Measurements from ENCODE around the gene CLEC3B. TPM values are rescaled to one million over a fixed set of nuclear protein-coding genes. Genes with fewer than 3 reads are reported as not detected.

The CLEC3B gene
- polyA plus RNA-seq, 2 of the 4 experiments (the other 2 are of a cell fraction): not detected

DNA sequence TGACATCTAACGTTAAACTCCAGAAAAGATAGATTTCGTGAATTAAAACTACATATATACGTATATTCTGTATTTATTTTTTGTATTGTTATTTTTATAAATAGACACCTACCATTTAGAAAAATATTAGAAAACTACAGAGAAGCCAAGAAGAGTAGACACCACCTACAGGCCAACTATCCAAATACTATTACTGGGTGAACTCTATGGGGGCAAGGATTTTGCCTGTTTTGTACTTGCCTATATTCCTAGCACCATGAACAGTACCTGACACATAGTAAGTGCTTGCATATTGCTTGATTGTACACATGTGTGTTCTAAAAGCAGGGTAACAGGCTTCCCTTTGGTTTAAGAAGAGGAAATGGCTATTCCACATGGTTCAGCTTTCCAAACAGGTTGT, 24.4 kb upstream of the CLEC3B start:
- 92% methylated on average over 3 of the region's 3 CpGs for WGBS (ENCODE audit: missing lambda C conversion rate)
- Histone ChIP-seq H3K4me2 (no peak overlapping the region), H3K4me1 (no peaks in the 10 kb centered on the region), H3K27ac (no peak overlapping the region), H3K4me3 (no peak overlapping the region), H3K9me3 (no peaks in the 10 kb centered on the region)
- ChIA-PET CTCF (no interaction called here), POLR2A (no interaction called here)
- ATAC-seq (no peak), DNase-seq (ENCODE audit: low read depth in 1 of 2, low spot score in 1 of 2) (no peak), FAIRE-seq (no peak)
- no peak for TF ChIP-seq HMGXB4 (CRISPR knock-in tag; IDR thresholded peaks at IDR 0.05; ENCODE audit: borderline replicate concordance)

GRCh38 chr3:45002139-45002660, 23.9 kb upstream of the CLEC3B start:
- CTCF ChIA-PET: interaction anchor here (1.1 kb wide), 1 partner anchor 1077 kb away, joined by 3 read pairs; no protein-coding TSS in a partner anchor
- 64% methylated on average over 2 of the region's 2 CpGs for WGBS (ENCODE audit: missing lambda C conversion rate)
- ATAC-seq (no peak), DNase-seq (ENCODE audit: low read depth in 1 of 2, low spot score in 1 of 2) (no peak), FAIRE-seq (no peak)
- no peaks in the 10 kb centered on the region for H3K4me1 ChIP-seq
- TF ChIP-seq HMGXB4 (CRISPR knock-in tag; IDR thresholded peaks at IDR 0.05; ENCODE audit: borderline replicate concordance): no peak
- no peak for TF ChIP-seq POLR2AphosphoS2 (conservative IDR thresholded peaks at IDR 0.05; ENCODE audit: low read length)
- no peak for TF ChIP-seq SREBF2 (IDR thresholded peaks at IDR 0.05)
- TF ChIP-seq RARB (CRISPR knock-in tag; IDR thresholded peaks at IDR 0.05): no peak
- H3K4me3 ChIP-seq: no peak overlapping the region
- H3K27ac ChIP-seq: no peak overlapping the region
- H3K9me3 ChIP-seq: no peaks in the 10 kb centered on the region
- no peak overlapping the region for H3K4me2 ChIP-seq
- POLR2A ChIA-PET: no interaction called here

- Histone ChIP-seq H3K4me1 (no peaks in the 10 kb centered on the region), H3K27ac (no peak overlapping the region), H3K4me2 (no peak overlapping the region), H3K9me3 (no peaks in the 10 kb centered on the region), H3K4me3 (no peak overlapping the region)
- 100% methylated on average over 3 of the region's 3 CpGs for WGBS (ENCODE audit: missing lambda C conversion rate)
- ATAC-seq (no peak), FAIRE-seq (no peak), DNase-seq (ENCODE audit: low read depth in 1 of 2, low spot score in 1 of 2) (no peak)
- ChIA-PET CTCF (interaction anchor here (1.1 kb wide), 1 partner anchor 1076 kb away, joined by 3 read pairs; no protein-coding TSS in a partner anchor), POLR2A (no interaction called here)
- TF ChIP-seq RNF2 (IDR thresholded peaks at IDR 0.05; ENCODE audit: borderline replicate concordance, low read depth): no peak
- no peak for TF ChIP-seq POLR2A (IDR thresholded peaks at IDR 0.05; ENCODE audit: low read length)
- TF ChIP-seq ESRRA (IDR thresholded peaks at IDR 0.05; ENCODE audit: borderline replicate concordance, low read length): no peak
Measured at GRCh38 chr3:45002720-45003119, 23.4 kb upstream of the CLEC3B start.

DNA sequence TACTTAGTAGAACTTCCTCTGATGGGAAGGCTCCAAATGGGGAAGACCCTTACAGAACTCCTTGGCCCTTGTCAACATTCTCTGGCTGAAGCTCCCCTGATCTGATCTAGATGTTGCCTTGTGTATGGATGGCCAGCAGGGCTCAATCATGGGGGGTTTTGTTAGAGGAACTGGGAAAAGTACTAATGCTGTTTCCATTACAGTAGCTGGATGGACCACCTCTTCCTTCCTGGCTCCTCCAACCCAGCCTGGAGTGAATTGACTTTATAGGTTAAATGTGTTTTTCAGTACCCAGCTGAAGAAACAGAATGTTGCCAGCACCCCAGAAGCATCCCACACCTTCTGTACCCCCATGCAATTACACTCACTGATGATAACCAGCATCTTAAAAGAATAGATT, 22.7 kb upstream of the CLEC3B start:
- ChIA-PET CTCF (interaction anchor here (1.1 kb wide), 1 partner anchor 1076 kb away, joined by 3 read pairs; no protein-coding TSS in a partner anchor), POLR2A (no interaction called here)

More for the DNA sequence above, 22.7 kb upstream of the CLEC3B start:
- no peak for ATAC-seq
- H3K4me3 ChIP-seq: no peak overlapping the region
- no peaks in the 10 kb centered on the region for H3K4me1 ChIP-seq
- no peak overlapping the region for H3K4me2 ChIP-seq
- no peak for FAIRE-seq
- H3K9me3 ChIP-seq: no peaks in the 10 kb centered on the region
- H3K27ac ChIP-seq: no peak overlapping the region
- TF ChIP-seq HMGXB4 (CRISPR knock-in tag; IDR thresholded peaks at IDR 0.05; ENCODE audit: borderline replicate concordance) (no peak), FOSL2 (IDR thresholded peaks at IDR 0.05) (no peak), FOSL2 (CRISPR knock-in tag; IDR thresholded peaks at IDR 0.05) (no peak), KDM5A (IDR thresholded peaks at IDR 0.05) (no peak), JUN (IDR thresholded peaks at IDR 0.05) (no peak), EP300 (IDR thresholded peaks at IDR 0.05) (no peak), KDM1A (IDR thresholded peaks at IDR 0.05; ENCODE audit: low read depth) (no peak), HOXA7 (CRISPR knock-in tag; IDR thresholded peaks at IDR 0.05) (no peak), CBX8 (IDR thresholded peaks at IDR 0.05) (no peak), NFE2L2 (conservative IDR thresholded peaks at IDR 0.05; ENCODE audit: low read length) (no peak)
- TF ChIP-seq, protein P1, sequence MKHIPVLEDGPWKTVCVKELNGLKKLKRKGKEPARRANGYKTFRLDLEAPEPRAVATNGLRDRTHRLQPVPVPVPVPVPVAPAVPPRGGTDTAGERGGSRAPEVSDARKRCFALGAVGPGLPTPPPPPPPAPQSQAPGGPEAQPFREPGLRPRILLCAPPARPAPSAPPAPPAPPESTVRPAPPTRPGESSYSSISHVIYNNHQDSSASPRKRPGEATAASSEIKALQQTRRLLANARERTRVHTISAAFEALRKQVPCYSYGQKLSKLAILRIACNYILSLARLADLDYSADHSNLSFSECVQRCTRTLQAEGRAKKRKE (CRISPR knock-in tag; IDR thresholded peaks at IDR 0.05; ENCODE audit: low read depth): no peak
- no peak for DNase-seq (ENCODE audit: low read depth in 1 of 2, low spot score in 1 of 2)
